Umbilical cord (tissue), 2 donors: Measurements from ENCODE around the gene M6PR. TPM values are rescaled to one million over a fixed set of nuclear protein-coding genes. Genes with fewer than 3 reads are reported as not detected.

Experiments used
- DNase-seq: peaks from one replicate; pipeline ENCODE4 v3.0.0-alpha.2; 2015; ENCODE audit warnings: low spot score
- total RNA-seq: library from RNA; depleted of rRNA; stranded (reverse); fragments of >200 nt; gene quantifications from one replicate; pipeline ENCODE4 v1.2.3, GENCODE V29; 2014; ENCODE audit warnings: low replicate concordance; ENCODE audit not compliant: insufficient read depth

The M6PR gene
- total RNA-seq = 211 TPM

GRCh38 chr12:8949342-8950220 lies at the start of gene M6PR:
Gene M6PR (minus strand): TSS chr12:8949645. CDS start chr12:8946404, 3,241 bp downstream.
- peak; percentile 99 for DNase-seq

- DNase-seq = peak; percentile 19
These were observed 47.4 kb upstream of the M6PR start for GRCh38 chr12:8996682-8997405.

- DNase-seq = no peak
These were observed 45.8 kb upstream of the M6PR start for GRCh38 chr12:8995021-8995775.

- DNase-seq = no peak
These were observed 44.4 kb upstream of the M6PR start for GRCh38 chr12:8993827-8994226.

- no peak for DNase-seq
These were observed 42.2 kb upstream of the M6PR start for GRCh38 chr12:8991371-8992345.

- no peak for DNase-seq
These were observed 40.0 kb upstream of the M6PR start, which contains the start of gene KLRG1 for GRCh38 chr12:8989413-8989812. Gene KLRG1 (plus strand): TSS chr12:8989546. CDS start chr12:8989636, 90 bp downstream.

- DNase-seq = no peak
These were observed 38.2 kb upstream of the M6PR start for GRCh38 chr12:8987685-8988084.

GRCh38 chr12:8987163-8987562 lies 37.7 kb upstream of the M6PR start:
- DNase-seq = no peak

GRCh38 chr12:8985213-8985754 lies 35.8 kb upstream of the M6PR start:
- no peak for DNase-seq

GRCh38 chr12:8980137-8980536 lies 30.7 kb upstream of the M6PR start:
- DNase-seq = no peak

GRCh38 chr12:8970432-8970831 lies 21.0 kb upstream of the M6PR start:
- no peak for DNase-seq

GRCh38 chr12:8969861-8970411 lies 20.5 kb upstream of the M6PR start:
- no peak for DNase-seq

- DNase-seq = no peak
These were observed 19.3 kb upstream of the M6PR start for GRCh38 chr12:8968761-8969160.

- no peak for DNase-seq
These were observed 10.7 kb upstream of the M6PR start for GRCh38 chr12:8960176-8960575.

GRCh38 chr12:8958066-8958465 lies 8.6 kb upstream of the M6PR start:
- no peak for DNase-seq

- peak; percentile 29 for DNase-seq
These were observed 8.1 kb upstream of the M6PR start for GRCh38 chr12:8957561-8957960.

GRCh38 chr12:8956772-8957171 lies 7.3 kb upstream of the M6PR start:
- no peak for DNase-seq

GRCh38 chr12:8956073-8956472 lies 6.6 kb upstream of the M6PR start:
- DNase-seq = no peak

GRCh38 chr12:8953773-8954402 lies 4.4 kb upstream of the M6PR start:
- DNase-seq = no peak

- DNase-seq = no peak
These were observed 2.3 kb upstream of the M6PR start for GRCh38 chr12:8951744-8952143.
